OCI-LY1 (cell line): ENCODE measurements around the gene ZSWIM8.

Experiments
- H2AFZ ChIP-seq: fragments of 200-600 bp; sonication (generic), shearing (Covaris generic); 2 replicates; pipeline ENCODE4 v1.6.0; 2014; ENCODE audit warnings: antibody characterized with exemption, mild to moderate bottlenecking, low read length
- H3F3A ChIP-seq: fragments of 200-600 bp; sonication (generic), shearing (Covaris generic); 2 replicates; pipeline ENCODE4 v1.6.0; 2014; ENCODE audit warnings: mild to moderate bottlenecking, antibody characterized with exemption, low read length, moderate library complexity; ENCODE audit not compliant: insufficient read depth
- H3K27ac ChIP-seq: fragments of 200-600 bp; sonication (generic); 2 replicates; pipeline ENCODE4 v1.5.1; 2014; ENCODE audit warnings: low read length, mixed run types, mild to moderate bottlenecking, low read depth; ENCODE audit not compliant: poor library complexity, severe bottlenecking
- H3K27me3 ChIP-seq: fragments of 200-600 bp; sonication (generic); 2 replicates; pipeline ENCODE4 v1.6.0; 2014; ENCODE audit warnings: antibody characterized with exemption, mild to moderate bottlenecking, low read length, moderate library complexity; ENCODE audit not compliant: insufficient read depth
- H3K36me3 ChIP-seq: fragments of 200-600 bp; sonication (generic); 2 replicates; pipeline ENCODE4 v1.6.1; 2014; ENCODE audit warnings: mild to moderate bottlenecking, antibody characterized with exemption, low read length, moderate library complexity, mixed read lengths; ENCODE audit not compliant: insufficient read depth
- H3K4me1 ChIP-seq: fragments of 200-600 bp; sonication (generic); 2 replicates; pipeline ENCODE4 v1.5.1; 2014; ENCODE audit warnings: mild to moderate bottlenecking, low read length, moderate library complexity; ENCODE audit not compliant: insufficient read depth, severe bottlenecking
- H3K4me2 ChIP-seq: fragments of 200-600 bp; sonication (generic), shearing (Covaris generic); 2 replicates; pipeline ENCODE4 v1.6.1; 2014; ENCODE audit warnings: low read length
- H3K4me3 ChIP-seq: fragments of 200-600 bp; sonication (generic); 2 replicates; pipeline ENCODE4 v1.5.1; 2014; ENCODE audit warnings: low read length, low read depth, mild to moderate bottlenecking, mixed read lengths; ENCODE audit not compliant: poor library complexity, severe bottlenecking
- H3K79me2 ChIP-seq: fragments of 200-600 bp; shearing (Covaris generic); 2 replicates; pipeline ENCODE4 v1.6.1; 2016; ENCODE audit warnings: mixed run types, low read length, mixed read lengths; ENCODE audit not compliant: insufficient read depth
- H3K9ac ChIP-seq: fragments of 200-600 bp; sonication (generic), shearing (Covaris generic); 2 replicates; pipeline ENCODE4 v1.6.1; 2014; ENCODE audit warnings: mild to moderate bottlenecking, low read length, mixed read lengths
- H3K9me2 ChIP-seq: fragments of 200-600 bp; sonication (generic), shearing (Covaris generic); 2 replicates; pipeline ENCODE4 v1.6.1; 2014; ENCODE audit warnings: low read depth, mild to moderate bottlenecking, low read length, mixed read lengths
- H3K9me3 ChIP-seq: fragments of 200-600 bp; shearing (Covaris generic); 2 replicates; pipeline ENCODE4 v1.6.1; 2014; ENCODE audit warnings: low read length, mixed read lengths
- H4K20me1 ChIP-seq: fragments of 200-600 bp; sonication (generic), shearing (Covaris generic); 2 replicates; pipeline ENCODE4 v1.6.0; 2016; ENCODE audit warnings: mild to moderate bottlenecking, low read length; ENCODE audit not compliant: insufficient read depth
- CTCF ChIP-seq: fragments of 200-600 bp; sonication (generic), shearing (Covaris generic); IDR thresholded peaks from 2 replicates; pipeline ENCODE4 v1.5.1; 2017; ENCODE audit warnings: mild to moderate bottlenecking, antibody characterized with exemption, low read length, moderate library complexity, mixed read lengths
- EZH2 ChIP-seq: fragments of 200-600 bp; sonication (generic), shearing (Covaris generic); IDR thresholded peaks from 2 replicates; pipeline ENCODE4 v1.8.0; 2017; ENCODE audit warnings: borderline replicate concordance, mixed run types, mild to moderate bottlenecking, antibody characterized with exemption, low read length, moderate library complexity, mixed read lengths

The ZSWIM8 gene

GRCh38 chr10:73798927-73799560 lies 13.6 kb downstream of the ZSWIM8 start:
- H3K79me2 ChIP-seq: no peaks in the 10 kb centered on the region
- H3K9me2 ChIP-seq: no peaks in the 10 kb centered on the region
- peaks cover 87% of the 10 kb centered on the region for H3K36me3 ChIP-seq
- no peak overlapping the region for H3K4me2 ChIP-seq
- H3F3A ChIP-seq: no peaks in the 10 kb centered on the region
- H3K9me3 ChIP-seq: no peaks in the 10 kb centered on the region
- no peaks in the 10 kb centered on the region for H4K20me1 ChIP-seq
- H3K9ac ChIP-seq: no peak overlapping the region
- no peaks in the 10 kb centered on the region for H3K4me1 ChIP-seq
- H2AFZ ChIP-seq: no peak overlapping the region
- no peak for TF ChIP-seq CTCF
- TF ChIP-seq EZH2: no peak
- no peak overlapping the region for H3K27ac ChIP-seq
- H3K4me3 ChIP-seq: no peak overlapping the region
- H3K27me3 ChIP-seq: no peaks in the 10 kb centered on the region

- Histone ChIP-seq H3K4me1 (no peaks in the 10 kb centered on the region), H3K36me3 (peaks cover 82% of the 10 kb centered on the region), H4K20me1 (no peaks in the 10 kb centered on the region), H3K79me2 (no peaks in the 10 kb centered on the region), H3K9me3 (no peaks in the 10 kb centered on the region), H3K9me2 (no peaks in the 10 kb centered on the region), H3K4me3 (no peak overlapping the region), H3F3A (no peaks in the 10 kb centered on the region), H3K4me2 (no peak overlapping the region), H3K9ac (no peak overlapping the region), H3K27me3 (no peaks in the 10 kb centered on the region), H3K27ac (no peak overlapping the region), H2AFZ (no peak overlapping the region)
- no peak for TF ChIP-seq EZH2
- TF ChIP-seq CTCF: no peak
These were observed 14.6 kb downstream of the ZSWIM8 start for GRCh38 chr10:73799899-73800559.

- Histone ChIP-seq H2AFZ (no peak overlapping the region), H3K4me1 (no peaks in the 10 kb centered on the region), H3K9me3 (no peaks in the 10 kb centered on the region), H4K20me1 (no peaks in the 10 kb centered on the region), H3K27me3 (no peaks in the 10 kb centered on the region), H3K4me2 (no peak overlapping the region), H3K9me2 (no peaks in the 10 kb centered on the region), H3K27ac (no peak overlapping the region), H3F3A (no peaks in the 10 kb centered on the region), H3K36me3 (peaks cover 82% of the 10 kb centered on the region), H3K79me2 (no peaks in the 10 kb centered on the region), H3K4me3 (no peak overlapping the region), H3K9ac (no peak overlapping the region)
- TF ChIP-seq EZH2 (no peak), CTCF (no peak)
These were observed 15.3 kb downstream of the ZSWIM8 start for GRCh38 chr10:73800560-73801252.
